GM21515 (cell line): ENCODE data around the gene PSG4.
"Not testable (repeated sequence)": the region's sequence is repeated elsewhere in the genome, so short reads cannot be mapped to it uniquely, and the experiment has no call there.

Source experiments
- ATAC-seq: cut with Tn5 transposase; IDR thresholded peaks from one replicate; pipeline ENCODE4 v1.9.1; 2021; ENCODE audit not compliant: unreplicated experiment

Gene PSG4

GRCh38 chr19:43205471-43206105 is at the start of gene PSG4:
TSS of gene PSG4 (minus strand) at chr19:43205638. CDS start at chr19:43205536, 102 bp downstream.
- ATAC-seq, result not testable (repeated sequence)

GRCh38 chr19:43251428-43251827 is 46.0 kb upstream of the PSG4 start:
- not testable (repeated sequence) for ATAC-seq

GRCh38 chr19:43250296-43250695 is 44.9 kb upstream of the PSG4 start:
- ATAC-seq, result not testable (repeated sequence)

- ATAC-seq, result not testable (repeated sequence)
Measured at GRCh38 chr19:43248635-43249002, 43.2 kb upstream of the PSG4 start.

GRCh38 chr19:43247243-43247880 is 41.9 kb upstream of the PSG4 start:
- not testable (repeated sequence) for ATAC-seq

DNA sequence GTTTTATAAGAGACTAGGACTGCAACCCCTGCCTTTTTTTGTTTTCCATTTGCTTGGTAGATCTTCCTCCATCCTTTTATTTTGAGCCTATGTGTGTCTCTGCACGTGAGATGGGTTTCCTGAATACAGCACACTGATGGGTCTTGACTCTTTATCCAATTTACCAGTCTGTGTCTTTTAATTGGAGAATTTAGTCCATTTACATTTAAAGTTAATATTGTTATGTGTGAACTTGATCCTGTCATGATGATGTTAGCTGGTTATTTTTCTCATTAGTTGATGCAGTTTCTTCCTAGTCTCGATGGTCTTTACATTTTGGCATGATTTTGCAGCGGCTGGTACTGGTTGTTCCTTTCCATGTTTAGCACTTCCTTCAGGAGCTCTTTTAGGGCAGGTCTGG is 40.4 kb upstream of the PSG4 start:
- ATAC-seq, result not testable (repeated sequence)

DNA sequence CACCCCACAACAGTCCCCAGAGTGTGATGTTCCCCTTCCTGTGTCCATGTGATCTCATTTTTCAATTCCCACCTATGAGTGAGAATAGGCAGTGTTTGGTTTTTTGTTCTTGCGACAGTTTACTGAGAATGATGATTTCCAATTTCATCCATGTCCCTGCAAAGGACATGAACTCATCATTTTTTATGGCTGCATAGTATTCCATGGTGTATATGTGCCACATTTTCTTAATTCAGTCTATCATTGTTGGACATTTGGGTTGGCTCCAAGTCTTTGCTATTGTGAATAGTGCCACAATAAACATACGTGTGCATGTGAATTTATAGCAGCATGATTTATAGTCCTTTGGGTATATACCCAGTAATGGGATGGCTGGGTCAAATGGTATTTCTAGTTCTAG is 36.8 kb upstream of the PSG4 start:
- ATAC-seq, result not testable (repeated sequence)

GRCh38 chr19:43238213-43238612 is 32.8 kb upstream of the PSG4 start:
- not testable (repeated sequence) for ATAC-seq

GRCh38 chr19:43235686-43236085 is 30.2 kb upstream of the PSG4 start:
- not testable (repeated sequence) for ATAC-seq

- ATAC-seq, result no peak
Measured at GRCh38 chr19:43229315-43229714, 23.9 kb upstream of the PSG4 start.

GRCh38 chr19:43228730-43229129 is 23.3 kb upstream of the PSG4 start:
- not testable (repeated sequence) for ATAC-seq

DNA sequence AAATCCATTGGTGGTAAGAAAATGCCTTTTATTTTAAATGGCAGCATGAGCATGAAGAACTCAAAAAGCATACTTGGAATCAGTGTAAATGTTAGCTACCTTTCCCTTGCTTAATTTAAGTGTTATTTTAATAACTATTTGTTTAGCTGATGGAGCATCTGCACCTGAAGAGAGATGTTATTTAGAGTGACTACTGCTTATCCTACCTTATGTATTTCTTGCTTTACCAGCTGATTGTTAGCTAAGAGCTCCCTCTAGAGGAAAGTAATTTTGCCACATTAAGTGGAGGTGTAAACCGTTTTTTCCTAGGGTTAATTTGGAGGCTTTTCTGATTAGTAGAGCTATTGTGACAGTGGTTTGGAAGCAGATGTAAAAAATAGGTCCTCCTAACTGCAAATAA is 21.5 kb upstream of the PSG4 start:
- not testable (repeated sequence) for ATAC-seq

DNA sequence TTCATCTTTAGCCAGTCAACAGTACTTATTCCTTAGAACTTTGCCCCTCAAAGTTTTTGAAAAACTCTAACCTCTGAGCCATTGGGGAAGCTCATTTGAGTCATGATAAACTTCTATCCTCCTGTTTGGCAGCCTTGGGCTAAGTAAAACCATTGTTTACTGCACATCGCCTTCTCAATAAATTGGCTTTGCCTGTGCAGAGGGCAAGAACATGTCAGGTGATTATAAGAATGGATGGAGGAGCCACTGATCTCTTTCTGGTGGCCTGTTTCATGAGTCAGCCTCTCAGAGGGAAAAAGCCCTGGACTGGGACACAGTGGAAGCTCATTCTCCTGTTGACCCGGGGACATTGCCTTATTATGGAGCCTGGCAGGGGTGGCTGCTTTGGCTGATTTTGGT is 19.4 kb upstream of the PSG4 start:
- ATAC-seq, result no peak

- ATAC-seq, result not testable (repeated sequence)
Measured at GRCh38 chr19:43224201-43224854, 18.9 kb upstream of the PSG4 start.

GRCh38 chr19:43221891-43222290 is 16.5 kb upstream of the PSG4 start:
- ATAC-seq, result not testable (repeated sequence)

DNA sequence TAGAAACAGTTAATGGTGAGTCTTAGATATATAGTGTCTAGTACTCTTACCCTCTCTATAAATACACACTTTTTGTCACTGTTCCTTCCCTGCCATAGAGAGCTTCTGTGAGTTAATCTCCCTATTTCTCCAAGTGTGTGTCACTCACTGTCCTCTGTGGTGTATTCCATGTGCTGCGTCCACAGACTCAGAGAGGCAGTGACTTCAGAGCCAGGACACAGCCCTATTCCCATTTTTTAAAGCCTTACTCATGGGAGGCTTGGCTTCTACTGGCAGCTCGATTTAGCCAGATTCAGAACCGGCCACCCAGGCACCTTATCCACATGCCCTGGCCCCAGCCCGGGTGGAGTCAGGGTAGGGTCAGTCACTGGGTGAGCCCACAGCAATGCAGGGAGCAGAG is 13.7 kb upstream of the PSG4 start:
- ATAC-seq, result not testable (repeated sequence)

DNA sequence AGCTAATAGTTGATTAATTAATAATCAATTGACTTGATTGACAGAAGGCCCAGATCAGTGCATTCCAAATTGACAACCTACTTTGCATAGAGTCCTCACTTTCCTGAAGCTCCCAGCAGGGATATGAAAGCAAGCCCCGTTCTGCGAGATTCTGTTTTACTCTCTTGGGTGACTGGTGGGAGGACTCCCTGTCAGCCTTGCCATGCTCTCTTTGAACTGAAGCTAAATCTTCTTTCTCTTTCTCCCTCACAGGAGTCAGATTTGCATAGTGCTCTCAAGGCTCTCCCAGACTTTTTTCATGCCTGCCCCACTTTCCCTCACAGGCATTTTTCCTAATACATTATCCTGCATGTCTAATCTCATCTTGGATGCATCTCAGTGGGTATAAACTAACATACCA is 10.4 kb upstream of the PSG4 start:
- not testable (repeated sequence) for ATAC-seq

DNA sequence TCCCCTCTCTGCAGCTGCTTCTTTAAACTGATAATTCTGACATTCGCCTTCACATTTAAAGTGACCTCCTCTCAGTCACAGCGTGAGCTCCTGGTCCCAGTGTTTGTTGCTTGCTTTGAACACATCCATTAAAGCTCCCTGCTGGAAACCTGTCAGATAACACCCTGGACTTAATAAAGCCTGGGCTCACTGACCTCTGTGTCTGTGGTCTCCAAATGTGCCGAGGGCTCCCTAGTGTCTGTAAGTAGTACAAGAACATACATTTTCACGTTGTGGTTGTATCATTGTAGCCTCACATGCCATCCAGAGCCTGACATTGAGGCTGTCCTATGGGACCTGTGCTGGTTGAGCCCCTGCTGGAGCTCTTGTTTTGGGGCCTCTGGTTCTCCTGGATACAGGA is 2.6 kb upstream of the PSG4 start:
- ATAC-seq, result no peak

DNA sequence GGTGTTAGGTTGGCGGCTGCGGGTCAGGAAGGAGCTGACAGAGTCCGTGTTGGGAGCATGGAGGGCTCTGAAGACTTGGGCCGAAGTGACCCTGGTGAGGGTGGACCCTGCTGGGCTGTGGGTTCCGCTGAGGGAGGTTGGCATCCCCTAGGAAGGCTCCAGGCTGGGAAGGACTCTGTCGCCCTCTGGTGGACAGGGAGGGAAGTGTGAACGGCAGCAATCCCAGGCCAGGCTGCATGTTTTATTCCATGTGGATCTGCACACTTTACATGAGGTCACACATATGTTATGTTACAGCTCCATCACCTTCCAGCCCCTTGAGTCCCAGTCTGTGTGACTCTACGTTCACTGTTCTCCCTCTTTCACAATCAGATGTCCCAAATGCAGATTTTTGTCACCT is 1.7 kb upstream of the PSG4 start:
- ATAC-seq, result not testable (repeated sequence)

GRCh38 chr19:43203611-43204010 is 1.8 kb downstream of the PSG4 start:
- ATAC-seq, result not testable (repeated sequence)

- ATAC-seq, result not testable (repeated sequence)
Measured at GRCh38 chr19:43201891-43202290, 3.5 kb downstream of the PSG4 start.

GRCh38 chr19:43201337-43201801 is 4.1 kb downstream of the PSG4 start:
- not testable (repeated sequence) for ATAC-seq
